K562 (cell line): ENCODE measurements around the gene SCART1. TPM values are rescaled to one million over a fixed set of nuclear protein-coding genes. Genes with fewer than 3 reads are reported as not detected.

ENCODE experiments used
- ATAC-seq: fragments of 200-7000 bp; cut with Tn5 transposase; 3 replicates; pipeline ENCODE4 v1.9.1; 2020; ENCODE audit warnings: moderate library complexity
- BruUV-seq: library from RNA; stranded (reverse); fragments of 400-500 nt; replicated peaks from 2 replicates; lab custom pipeline; 2021; lab: Mats Ljungman, UMichigan
- CTCF ChIA-PET: fragments of 300-600 bp; formaldehyde crosslinking; extraction: SDS; loops from one replicate; lab custom pipeline; 2021; ENCODE audit warnings: low intra/inter-chr PET ratio; lab: Yijun Ruan, JAX
- POLR2A ChIA-PET: fragments of 300-600, 350-650 bp; sonication (Branson Sonifier 250); formaldehyde crosslinking; extraction: SDS; loops from one replicate; lab custom pipeline; 2021; ENCODE audit warnings: antibody characterized with exemption, inconsistent platforms; lab: Yijun Ruan, JAX
- DNase-seq, 4 experiments: peaks; one replicate each; pipeline versions ENCODE4 v3.0.0 to v3.0.0-alpha.2; 2011 to 2018; ENCODE audit warnings: low spot score in 3 of 4, mixed read lengths in 3 of 4; ENCODE audit errors: extremely low read depth in 1 of 4
- FAIRE-seq: peaks from 2 replicates; lab custom pipeline; 2011; peaks lifted over from hg19 to GRCh38; lab: Jason Lieb, UNC
- H2AFZ ChIP-seq: 2 replicates; pipeline ENCODE4 v1.6.0; 2011; ENCODE audit warnings: low read depth, low read length, control low read depth, inconsistent platforms
- H3K27ac ChIP-seq: fragments of 200-600 bp; 3 replicates; pipeline ENCODE4 v1.8.0; 2011; ENCODE audit warnings: low read depth, mild to moderate bottlenecking, control low read depth, inconsistent platforms, low read length, moderate library complexity, mixed read lengths; ENCODE audit errors: extremely low read depth
- H3K27me3 ChIP-seq, 2 experiments: fragments of 300-600 bp in 1 of 2; 2 replicates in 1 of 2; 3 replicates in 1 of 2; pipeline versions ENCODE4 v1.6.0 to v1.8.0; 2011; ENCODE audit warnings: inconsistent platforms in 2 of 2, low read length in 2 of 2, mild to moderate bottlenecking in 1 of 2, mixed read lengths in 1 of 2, moderate library complexity in 1 of 2; ENCODE audit not compliant: control insufficient read depth in 2 of 2, insufficient read depth in 2 of 2
- H3K36me3 ChIP-seq: fragments of 300-600 bp; 3 replicates; pipeline ENCODE4 v1.8.0; 2011; ENCODE audit warnings: mild to moderate bottlenecking, low read length, inconsistent platforms; ENCODE audit not compliant: control insufficient read depth, insufficient read depth
- H3K4me1 ChIP-seq, 2 experiments: fragments of 200-600 bp in 1 of 2; replicated peaks in 1 of 2; 2 replicates in 1 of 2; 3 replicates in 1 of 2; pipeline versions ENCODE4 v1.5.1 to v1.8.0; 2011; ENCODE audit warnings: inconsistent platforms in 2 of 2, low read length in 2 of 2, mild to moderate bottlenecking in 1 of 2, mixed read lengths in 1 of 2, moderate library complexity in 1 of 2; ENCODE audit not compliant: control insufficient read depth in 2 of 2, insufficient read depth in 2 of 2
- H3K4me2 ChIP-seq: 2 replicates; pipeline ENCODE4 v1.6.1; 2011; ENCODE audit warnings: low read length, control low read depth, inconsistent platforms, mixed read lengths; ENCODE audit not compliant: insufficient read depth
- H3K4me3 ChIP-seq: fragments of 200-600 bp; sonication (generic), shearing (Covaris generic); 2 replicates; pipeline ENCODE4 v1.5.1; 2016; ENCODE audit warnings: control low read depth, inconsistent platforms
- H3K79me2 ChIP-seq: fragments of 200-600 bp; 3 replicates; pipeline ENCODE4 v1.8.0; 2011; ENCODE audit warnings: low read length, inconsistent platforms; ENCODE audit not compliant: control insufficient read depth, insufficient read depth
- H3K9ac ChIP-seq, 2 experiments: 2 replicates each; pipeline versions ENCODE4 v1.6.0 to v1.6.1; 2011; ENCODE audit warnings: low read depth in 2 of 2, low read length in 2 of 2, control low read depth in 1 of 2, inconsistent platforms in 1 of 2, mild to moderate bottlenecking in 1 of 2, mixed read lengths in 1 of 2; ENCODE audit not compliant: insufficient read depth in 1 of 2
- H3K9me1 ChIP-seq: one replicate; pipeline ENCODE4 v1.6.0; 2011; ENCODE audit warnings: inconsistent platforms, mild to moderate bottlenecking, low read length, moderate library complexity; ENCODE audit not compliant: control insufficient read depth, insufficient read depth
- H3K9me3 ChIP-seq: replicated peaks from 2 replicates; pipeline ENCODE4 v1.5.1; 2011; ENCODE audit warnings: low read depth, low read length, inconsistent platforms; ENCODE audit not compliant: control insufficient read depth, insufficient read depth
- H4K20me1 ChIP-seq: replicated peaks from 2 replicates; pipeline ENCODE4 v1.6.1; 2011; ENCODE audit warnings: low read length, inconsistent platforms, mixed read lengths; ENCODE audit not compliant: control insufficient read depth, insufficient read depth
- HNRNPH1 ChIP-seq: fragments of 200-400 bp; formaldehyde crosslinking; optimal IDR thresholded peaks from 2 replicates; pipeline ENCODE3; 2017; ENCODE audit warnings: low read depth, mild to moderate bottlenecking, low read length, moderate library complexity
- KLF16 ChIP-seq: IDR thresholded peaks from 2 replicates; pipeline ENCODE4 v1.6.1; 2016; ENCODE audit warnings: antibody characterized with exemption
- SMAD4 ChIP-seq: fragments of 250-450 bp; sonication (Bioruptor Pico); conservative IDR thresholded peaks from 2 replicates; pipeline ENCODE4 v1.8.0; 2021; ENCODE audit warnings: inconsistent platforms, mild to moderate bottlenecking, moderate library complexity
- TCF3 ChIP-seq: sonication (generic); formaldehyde crosslinking; IDR thresholded peaks from 2 replicates; pipeline ENCODE4 v1.4.0; 2020; ENCODE audit warnings: mild to moderate bottlenecking, missing genetic modification reagents
- ZNF197 ChIP-seq: fragments of 200-800 bp; sonication (Bioruptor generic); IDR thresholded peaks from 2 replicates; pipeline ENCODE4 v1.6.1; 2016; ENCODE audit warnings: low read depth, missing genetic modification characterization, missing compliant biosample characterization
- ZNF444 ChIP-seq: fragments of 250-450 bp; sonication (Bioruptor Pico); IDR thresholded peaks from 2 replicates; pipeline ENCODE4 v1.4.0; 2020; ENCODE audit warnings: mild to moderate bottlenecking, moderate library complexity
- WGBS: fragments of 100-300 bp; shearing (Covaris generic); methylation state at CpG from one replicate; pipeline ENCODE4 v1.1.6; 2016; ENCODE audit warnings: low coverage, mixed read lengths; ENCODE audit not compliant: insufficient coverage; ENCODE audit errors: missing lambda C conversion rate; 5-methylcytosine and 5-hydroxymethylcytosine counted together
- in situ Hi-C: fragments of 300-500 bp; cut with MboI; formaldehyde crosslinking; loops from 4 replicates; pipeline ENCODE4 v1.15.0; 2018; ENCODE audit warnings: inconsistent platforms, mixed read lengths
- intact Hi-C: fragments of 100-400 bp; cut with micrococcal nuclease; formaldehyde crosslinking; loops from 2 replicates; pipeline ENCODE4 v1.14.2; 2022
- polyA plus RNA-seq, 8 experiments: library from polyadenylated mRNA; depleted of rRNA in 4 of 8; stranded (reverse) in 5 of 8; unstranded in 3 of 8; fragments of >200 nt; fragmentation: Nextera tagmentation in 2 of 8; fragmentation: Illumina TruSeq in 1 of 8; extraction: Ambion mirVana in 2 of 8; extraction: Trizol in 1 of 8; gene quantifications; 2 replicates each; pipeline versions ENCODE4 v1.2.1 to v1.2.3, GENCODE V29; 2011 to 2014; ENCODE audit warnings: inconsistent platforms in 1 of 8, missing spikeins in 1 of 8
- total RNA-seq, 7 experiments: library from RNA; depleted of rRNA in 6 of 7; stranded (reverse); fragments of >200 nt in 6 of 7; fragmentation: Illumina TruSeq in 2 of 7; extraction: Trizol in 2 of 7; gene quantifications; 2 replicates each; pipeline versions ENCODE4 v1.2.1 to v1.2.3, GENCODE V29; 2011 to 2021; ENCODE audit warnings: low replicate concordance in 1 of 7
- TF ChIP-seq, protein P1 (sequence below): fragments of 250-450 bp; sonication (Bioruptor Pico); IDR thresholded peaks from 2 replicates; pipeline ENCODE4 v1.5.0; 2021; ENCODE audit warnings: mild to moderate bottlenecking, moderate library complexity

The SCART1 gene
- total and polyA plus RNA-seq, 9 of the 15 experiments (the other 6 are each of a cell fraction or from before 2014, with no cell fraction given) = 0.18 to 6.5 (median 4.5) TPM

DNA sequence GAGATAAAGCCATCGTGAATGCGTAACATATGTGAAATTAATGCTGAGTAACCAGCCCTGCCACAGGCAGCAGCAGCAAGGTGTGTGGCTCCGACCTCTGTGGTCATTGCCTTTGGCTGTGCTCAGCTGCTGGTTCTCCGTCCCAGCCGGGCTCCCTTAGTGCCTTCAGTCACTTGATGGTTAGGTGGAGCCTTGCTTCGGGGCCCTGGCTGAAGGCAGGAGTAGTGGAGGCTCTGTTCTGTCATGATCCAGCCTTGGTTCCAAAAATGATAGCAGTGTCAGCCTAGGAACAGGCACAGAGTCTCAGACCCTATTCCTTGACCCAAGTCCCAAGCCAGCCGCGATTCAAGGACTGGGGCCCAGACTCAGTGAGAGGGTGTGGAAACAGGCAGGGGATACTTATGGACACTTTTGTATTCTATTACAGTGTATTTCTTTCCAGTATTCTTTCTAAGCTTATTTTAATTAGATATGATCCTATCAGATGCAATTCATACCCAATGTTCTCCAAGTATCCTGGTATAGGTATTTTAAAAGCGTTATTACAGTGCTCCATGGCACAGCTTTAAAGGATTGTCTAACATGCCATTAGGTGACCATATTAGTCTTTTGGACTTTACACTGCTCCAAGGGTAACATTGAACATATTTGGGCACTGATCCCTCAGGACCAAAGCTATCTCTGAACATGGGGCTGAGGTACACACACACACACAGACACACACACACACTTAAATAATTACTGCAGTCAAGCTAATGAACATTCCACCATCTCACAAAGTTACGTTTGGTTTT lies 9.0 kb downstream of the SCART1 start (continued):
- TF ChIP-seq, protein P1, sequence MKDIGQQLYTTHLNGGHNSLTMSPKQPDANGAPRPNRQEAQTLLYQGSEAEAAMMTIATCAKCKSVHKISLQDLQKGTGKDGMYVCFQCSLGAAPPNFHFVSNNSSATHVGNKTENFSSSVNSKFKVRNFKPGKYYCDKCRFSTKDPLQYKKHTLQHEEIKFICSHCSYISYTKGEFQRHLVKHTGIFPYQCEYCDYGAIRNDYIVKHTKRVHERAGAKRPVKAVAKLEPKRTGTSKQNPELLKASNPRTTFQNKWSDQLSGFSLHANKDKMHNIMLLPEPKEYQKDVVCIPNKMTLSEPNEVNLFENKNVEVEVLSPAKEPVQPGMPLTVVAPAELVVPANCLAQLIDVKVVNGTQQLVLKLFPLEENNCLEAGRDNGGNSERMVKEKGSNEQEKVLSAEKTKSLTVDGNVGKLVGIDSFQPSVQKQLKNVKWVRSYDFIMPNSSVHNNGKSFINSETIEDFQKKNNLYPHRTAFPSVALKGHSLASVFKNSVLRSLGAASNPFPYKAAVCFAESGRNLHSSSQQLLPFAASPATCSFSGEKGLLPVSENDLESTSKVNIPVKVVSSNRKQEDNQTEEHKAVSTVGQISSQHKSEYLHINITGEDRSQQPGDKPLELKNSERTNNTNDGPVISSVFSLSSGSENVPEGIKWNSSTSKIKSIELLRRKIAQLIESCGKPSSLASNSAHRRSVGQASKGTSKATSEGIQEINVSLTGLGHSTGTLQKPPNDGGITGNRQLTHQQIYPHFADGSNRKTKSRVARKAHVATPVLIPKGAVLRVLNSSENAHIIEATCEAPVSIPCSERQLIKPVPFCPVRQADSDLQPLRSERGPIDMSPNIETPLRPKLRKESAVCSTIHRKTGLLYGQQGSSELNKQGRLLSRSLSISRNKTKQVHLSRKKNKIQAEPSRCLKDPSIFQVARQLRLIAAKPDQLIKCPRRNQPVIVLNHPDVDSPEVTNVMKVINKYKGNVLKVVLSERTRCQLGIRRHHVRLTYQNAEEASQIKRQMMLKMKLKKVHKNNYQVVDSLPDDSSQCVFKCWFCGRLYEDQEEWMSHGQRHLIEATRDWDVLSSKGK (CRISPR knock-in tag) = no peak

DNA sequence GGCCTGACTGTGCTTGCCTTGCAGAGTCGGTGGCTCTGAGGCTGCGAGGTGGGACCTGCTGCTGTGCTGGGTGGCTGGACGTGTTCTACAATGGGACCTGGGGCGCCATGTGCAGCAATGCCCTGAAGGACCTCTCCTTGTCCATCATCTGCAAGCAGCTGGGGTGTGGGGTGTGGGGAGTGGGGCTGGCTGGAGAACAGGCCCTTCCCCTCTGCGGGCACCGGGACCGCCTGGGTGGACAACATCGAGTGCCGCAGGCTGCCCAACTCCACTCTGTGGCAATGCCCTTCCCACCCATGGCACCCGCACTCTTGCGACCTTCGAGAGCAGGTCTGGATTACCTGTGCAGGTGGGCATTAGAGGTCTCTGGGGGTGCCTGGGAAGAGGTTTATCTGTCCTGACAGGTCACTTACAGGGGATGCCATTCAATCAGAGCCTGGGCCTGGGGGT lies 10.9 kb downstream of the SCART1 start:
- Histone ChIP-seq H3K79me2 (no peaks in the 10 kb centered on the region), H2AFZ (no peak overlapping the region), H3K9me1 (no peaks in the 10 kb centered on the region), H3K9ac (no peak overlapping the region), H3K9me3 (no peaks in the 10 kb centered on the region), H3K4me3 (no peak overlapping the region), H3K4me2 (no peak overlapping the region), H3K27me3 (peaks cover 0 to 9% of the 10 kb centered on the region in 2 experiments; a peak in 1 of 5 replicates), H3K36me3 (no peaks in the 10 kb centered on the region), H3K27ac (no peak overlapping the region), H3K4me1 (peaks cover 0 to 10% of the 10 kb centered on the region in 2 experiments; a peak in 1 of 5 replicates), H4K20me1 (no peaks in the 10 kb centered on the region)
- POLR2A ChIA-PET = interaction anchor here (1.1 kb wide), 1 partner anchor 11 kb away, joined by 3 read pairs; the partner anchor contains the start of gene SCART1
- no peak for DNase-seq
- ATAC-seq = no peak
- in situ Hi-C loops (no loop called here), intact Hi-C loops (no loop called here)
- BruUV-seq = no TSS peak
- TF ChIP-seq SMAD4 (no peak), KLF16 (no peak), ZNF444 (CRISPR knock-in tag) (no peak), HNRNPH1 (no peak), ZNF197 (CRISPR knock-in tag) (no peak), TCF3 (CRISPR knock-in tag) (no peak)
- no peak for FAIRE-seq
- WGBS = 23% methylated on average over 11 of the region's 12 CpGs
- CTCF ChIA-PET = no interaction called here
